Hepatocyte (in vitro differentiated cells): ENCODE results near the gene TFB2M. TPM values are rescaled to one million over a fixed set of nuclear protein-coding genes. Genes with fewer than 3 reads are reported as not detected.

Experiments used
- DNase-seq: peaks from one replicate; pipeline ENCODE4 v3.0.0-alpha.2; 2016; ENCODE audit warnings: low spot score
- H2AFZ ChIP-seq: fragments of 200-600 bp; sonication (generic); 2 replicates; pipeline ENCODE4 v1.6.0; 2016; ENCODE audit warnings: antibody characterized with exemption, mild to moderate bottlenecking
- H3K27ac ChIP-seq: fragments of 200-600 bp; sonication (generic); 2 replicates; pipeline ENCODE4 v1.5.1; 2016; ENCODE audit warnings: mild to moderate bottlenecking
- H3K27me3 ChIP-seq: fragments of 200-600 bp; sonication (generic); 2 replicates; pipeline ENCODE4 v1.6.1; 2016
- H3K36me3 ChIP-seq: fragments of 200-600 bp; sonication (generic); replicated peaks from 2 replicates; pipeline ENCODE4 v1.5.1; 2016; ENCODE audit warnings: low read depth; ENCODE audit not compliant: insufficient read depth
- H3K4me1 ChIP-seq: fragments of 200-600 bp; sonication (generic); 2 replicates; pipeline ENCODE4 v1.5.1; 2016; ENCODE audit warnings: mild to moderate bottlenecking, moderate library complexity; ENCODE audit not compliant: insufficient read depth
- H3K4me2 ChIP-seq: fragments of 200-600 bp; sonication (generic); 2 replicates; pipeline ENCODE4 v1.6.0; 2016
- H3K4me3 ChIP-seq: fragments of 200-600 bp; sonication (generic); 2 replicates; pipeline ENCODE4 v1.5.1; 2016; ENCODE audit warnings: mild to moderate bottlenecking
- H3K79me2 ChIP-seq: fragments of 200-600 bp; sonication (generic); 2 replicates; pipeline ENCODE4 v1.6.0; 2017; ENCODE audit warnings: mild to moderate bottlenecking
- H3K9me2 ChIP-seq: fragments of 200-600 bp; sonication (generic); replicated peaks from 2 replicates; pipeline ENCODE4 v1.6.0; 2017; ENCODE audit warnings: mild to moderate bottlenecking; ENCODE audit not compliant: insufficient read depth
- H3K9me3 ChIP-seq: fragments of 200-600 bp; sonication (generic); 2 replicates; pipeline ENCODE4 v1.5.1; 2016; ENCODE audit warnings: low read depth, mild to moderate bottlenecking
- H4K20me1 ChIP-seq: fragments of 200-600 bp; sonication (generic); 2 replicates; pipeline ENCODE4 v1.6.0; 2016; ENCODE audit warnings: mild to moderate bottlenecking; ENCODE audit not compliant: insufficient read depth, poor library complexity, severe bottlenecking
- CTCF ChIP-seq: fragments of 200-600 bp; sonication (generic); IDR thresholded peaks from 2 replicates; pipeline ENCODE4 v1.5.1; 2016; ENCODE audit warnings: antibody characterized with exemption, mild to moderate bottlenecking; ENCODE audit not compliant: poor library complexity
- EZH2 ChIP-seq: fragments of 200-600 bp; sonication (generic); IDR thresholded peaks from 2 replicates; pipeline ENCODE4 v1.6.1; 2016; ENCODE audit warnings: antibody characterized with exemption, mild to moderate bottlenecking, borderline replicate concordance
- EZH2phosphoT487 ChIP-seq: fragments of 200-600 bp; sonication (generic); IDR thresholded peaks from one replicate; pipeline ENCODE4 v1.6.1; 2018; ENCODE audit warnings: antibody characterized with exemption, mild to moderate bottlenecking, low read depth, moderate library complexity; ENCODE audit not compliant: unreplicated experiment, severe bottlenecking
- WGBS: methylation state at CpG from one replicate; pipeline ENCODE4 v1.1.6; 2016; ENCODE audit warnings: low lambda C conversion rate; ENCODE audit errors: missing lambda C conversion rate; 5-methylcytosine and 5-hydroxymethylcytosine counted together
- polyA plus RNA-seq: library from polyadenylated mRNA; unstranded; fragments of >200 nt; fragmentation: Nextera tagmentation; extraction: Ambion mirVana; gene quantifications from 2 replicates; pipeline ENCODE4 v1.2.1, GENCODE V29; 2016
- total RNA-seq: library from RNA; depleted of rRNA; stranded (reverse); fragments of >200 nt; gene quantifications from 2 replicates; pipeline ENCODE4 v1.2.3, GENCODE V29; 2014

The TFB2M gene
- total and polyA plus RNA-seq, 2 experiments from 2014 or later, result 14.2 to 16.3 TPM

DNA sequence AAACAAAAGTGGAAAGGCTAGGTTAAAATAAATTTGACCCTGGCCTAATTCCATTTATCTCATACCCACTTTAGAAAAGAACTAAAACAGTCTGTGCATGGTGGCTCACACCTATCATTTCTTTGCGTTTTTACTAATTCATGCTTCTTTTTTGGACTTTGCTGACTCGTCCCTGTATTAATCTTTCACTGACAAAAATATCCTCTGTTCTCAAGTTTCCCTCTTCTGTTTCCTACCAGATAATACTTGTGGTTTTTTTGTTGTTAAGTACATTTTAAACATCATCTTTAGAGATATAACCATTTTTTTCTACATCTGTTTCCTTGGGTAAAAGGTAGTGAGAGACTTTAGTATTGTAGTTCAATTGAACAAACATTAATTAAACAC, 11.7 kb upstream of the TFB2M start:
- no peak overlapping the region for H3K4me3 ChIP-seq
- no peak overlapping the region for H3K4me2 ChIP-seq
- no peak for DNase-seq
- H3K9me3 ChIP-seq, result no peaks in the 10 kb centered on the region
- H3K36me3 ChIP-seq, result no peaks in the 10 kb centered on the region
- peaks cover 21% of the 10 kb centered on the region for H3K4me1 ChIP-seq
- peaks cover 65% of the 10 kb centered on the region for H3K79me2 ChIP-seq
- no peak for TF ChIP-seq EZH2phosphoT487
- TF ChIP-seq CTCF, result no peak
- no peak for TF ChIP-seq EZH2
- no peak overlapping the region for H2AFZ ChIP-seq
- WGBS, result 66% methylated on average over 2 of the region's 2 CpGs
- H3K9me2 ChIP-seq, result no peaks in the 10 kb centered on the region
- H3K27ac ChIP-seq, result no peak overlapping the region
- H3K27me3 ChIP-seq, result no peaks in the 10 kb centered on the region
- H4K20me1 ChIP-seq, result no peaks in the 10 kb centered on the region

DNA sequence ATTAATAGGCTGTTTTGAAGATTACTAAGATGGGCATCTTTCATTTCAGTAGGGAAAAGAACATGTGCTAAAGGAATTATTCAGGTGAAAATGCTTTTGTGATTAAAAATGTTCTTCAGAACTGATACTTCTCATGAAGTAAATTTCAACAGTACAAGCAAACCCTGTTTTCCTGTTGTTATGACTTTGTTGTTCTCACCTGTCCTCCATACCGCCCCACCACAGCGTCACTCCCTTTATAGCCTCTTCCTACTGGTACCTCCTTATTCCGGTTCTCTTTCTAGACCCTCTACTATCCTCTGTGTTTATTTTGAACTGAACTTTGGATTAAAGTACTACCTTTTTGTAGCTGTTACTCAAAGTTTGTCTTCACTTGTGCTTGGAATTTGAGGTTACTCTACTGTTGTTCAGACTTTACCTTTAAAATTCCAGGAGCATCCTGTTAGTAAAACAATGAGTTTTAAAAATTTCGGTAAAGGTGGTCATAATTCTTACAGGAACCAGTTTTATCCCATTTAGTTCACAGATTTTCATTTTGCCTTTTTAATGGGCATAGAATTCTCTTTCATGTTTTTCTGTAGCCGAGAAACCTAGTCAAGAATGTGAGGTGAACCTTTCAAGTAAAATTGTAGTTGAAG, 11.1 kb upstream of the TFB2M start:
- H3K4me2 ChIP-seq, result no peak overlapping the region
- no peak overlapping the region for H3K27ac ChIP-seq
- peaks cover 68% of the 10 kb centered on the region for H3K79me2 ChIP-seq

GRCh38 chr1:246576709-246577032, 10.6 kb upstream of the TFB2M start:
- Histone ChIP-seq H3K36me3 (no peaks in the 10 kb centered on the region), H2AFZ (no peak overlapping the region), H3K79me2 (peaks cover 74% of the 10 kb centered on the region), H3K9me2 (no peaks in the 10 kb centered on the region), H3K27ac (no peak overlapping the region), H3K4me2 (no peak overlapping the region), H3K27me3 (no peaks in the 10 kb centered on the region), H3K4me1 (peaks cover 19% of the 10 kb centered on the region), H3K9me3 (no peaks in the 10 kb centered on the region), H4K20me1 (no peaks in the 10 kb centered on the region), H3K4me3 (no peak overlapping the region)
- TF ChIP-seq EZH2phosphoT487 (no peak), CTCF (no peak), EZH2 (no peak)
- no peak for DNase-seq
- WGBS, result 91% methylated on average over 3 of the region's 3 CpGs

More for the DNA sequence above, 11.1 kb upstream of the TFB2M start:
- Histone ChIP-seq H4K20me1 (no peaks in the 10 kb centered on the region), H3K4me3 (no peak overlapping the region), H3K27me3 (no peaks in the 10 kb centered on the region), H3K9me3 (no peaks in the 10 kb centered on the region), H3K36me3 (no peaks in the 10 kb centered on the region), H3K4me1 (peaks cover 19% of the 10 kb centered on the region), H3K9me2 (no peaks in the 10 kb centered on the region), H2AFZ (no peak overlapping the region)
- TF ChIP-seq CTCF (no peak), EZH2phosphoT487 (no peak), EZH2 (no peak)
- no peak for DNase-seq
- 76% methylated on average over 5 of the region's 5 CpGs for WGBS

GRCh38 chr1:246573491-246573890, 7.4 kb upstream of the TFB2M start:
- H2AFZ ChIP-seq, result no peak overlapping the region
- no peaks in the 10 kb centered on the region for H3K9me2 ChIP-seq
- no peak for DNase-seq
- peaks cover under 1% of the 10 kb centered on the region for H3K4me1 ChIP-seq
- H3K9me3 ChIP-seq, result no peaks in the 10 kb centered on the region
- peak overlapping the region; percentile 11 for H3K4me2 ChIP-seq
- no peaks in the 10 kb centered on the region for H3K36me3 ChIP-seq
- H3K27me3 ChIP-seq, result no peaks in the 10 kb centered on the region
- no peak for TF ChIP-seq EZH2
- no peak for TF ChIP-seq CTCF
- no peak for TF ChIP-seq EZH2phosphoT487
- H3K4me3 ChIP-seq, result no peak overlapping the region
- WGBS, result 84% methylated on average over 6 of the region's 6 CpGs
- H4K20me1 ChIP-seq, result no peaks in the 10 kb centered on the region
- peaks cover 86% of the 10 kb centered on the region for H3K79me2 ChIP-seq
- H3K27ac ChIP-seq, result no peak overlapping the region
